ENCODE measurements around the gene UHRF1.
"Not testable (repeated sequence)": the region's sequence is repeated elsewhere in the genome, so short reads cannot be mapped to it uniquely, and the experiment has no call there.

The UHRF1 gene

DNA sequence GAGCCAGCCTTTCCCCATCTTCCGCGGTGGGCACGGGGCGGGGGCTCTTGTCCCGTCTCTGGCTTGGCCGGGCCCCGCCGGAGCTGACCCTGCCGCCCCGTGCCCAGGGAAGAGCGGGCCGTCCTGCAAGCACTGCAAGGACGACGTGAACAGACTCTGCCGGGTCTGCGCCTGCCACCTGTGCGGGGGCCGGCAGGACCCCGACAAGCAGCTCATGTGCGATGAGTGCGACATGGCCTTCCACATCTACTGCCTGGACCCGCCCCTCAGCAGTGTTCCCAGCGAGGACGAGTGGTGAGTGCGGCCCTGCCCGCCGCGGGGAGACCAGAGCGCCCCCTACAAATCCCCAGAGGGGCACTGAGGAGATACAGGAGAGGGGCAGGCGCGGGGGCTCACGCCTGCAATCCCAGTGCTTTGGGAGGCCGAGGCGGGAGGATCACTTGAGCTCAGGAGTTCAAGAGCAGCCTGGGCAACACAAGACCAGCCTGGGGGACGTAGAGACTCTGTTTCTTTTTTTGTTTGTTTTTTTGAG, 32.4 kb downstream of the UHRF1 start:
- H3K27me3 ChIP-seq (ENCODE audit: control insufficient read depth, insufficient read depth, low read length); H3K9ac ChIP-seq (ENCODE audit: low read depth, low read length); H3K4me3 ChIP-seq (ENCODE audit: low read depth, low read length); H3K4me1 ChIP-seq (ENCODE audit: control insufficient read depth, insufficient read depth, low read length); H3K9me3 ChIP-seq (ENCODE audit: control insufficient read depth, insufficient read depth, low read length): not testable (repeated sequence)
- H3K36me3 ChIP-seq (ENCODE audit: control insufficient read depth, insufficient read depth, low read length), result peaks cover 26% of the 10 kb centered on the region

DNA sequence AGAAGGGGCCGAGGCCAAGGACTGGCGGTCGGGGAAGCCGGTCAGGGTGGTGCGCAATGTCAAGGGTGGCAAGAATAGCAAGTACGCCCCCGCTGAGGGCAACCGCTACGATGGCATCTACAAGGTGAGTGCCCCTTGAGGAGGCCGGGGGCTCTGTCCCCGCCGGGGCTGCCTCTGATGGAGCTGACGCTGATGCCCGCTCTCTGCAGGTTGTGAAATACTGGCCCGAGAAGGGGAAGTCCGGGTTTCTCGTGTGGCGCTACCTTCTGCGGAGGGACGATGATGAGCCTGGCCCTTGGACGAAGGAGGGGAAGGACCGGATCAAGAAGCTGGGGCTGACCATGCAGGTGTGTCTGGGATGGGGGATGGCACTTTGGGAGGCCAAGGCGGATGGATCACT, 41.3 kb downstream of the UHRF1 start:
- not testable (repeated sequence) for H3K4me1 ChIP-seq (ENCODE audit: control insufficient read depth, insufficient read depth, low read length); H3K9me3 ChIP-seq (ENCODE audit: control insufficient read depth, insufficient read depth, low read length); H3K27me3 ChIP-seq (ENCODE audit: control insufficient read depth, insufficient read depth, low read length); H3K9ac ChIP-seq (ENCODE audit: low read depth, low read length); H3K4me3 ChIP-seq (ENCODE audit: low read depth, low read length)
- peaks cover 47% of the 10 kb centered on the region for H3K36me3 ChIP-seq (ENCODE audit: control insufficient read depth, insufficient read depth, low read length)

- no peak overlapping the region for H3K9ac ChIP-seq (ENCODE audit: low read depth, low read length)
- peaks cover 45% of the 10 kb centered on the region for H3K36me3 ChIP-seq (ENCODE audit: control insufficient read depth, insufficient read depth, low read length)
- no peaks in the 10 kb centered on the region for H3K27me3 ChIP-seq (ENCODE audit: control insufficient read depth, insufficient read depth, low read length)
- no peaks in the 10 kb centered on the region for H3K9me3 ChIP-seq (ENCODE audit: control insufficient read depth, insufficient read depth, low read length)
- no peaks in the 10 kb centered on the region for H3K4me1 ChIP-seq (ENCODE audit: control insufficient read depth, insufficient read depth, low read length)
- no peak overlapping the region for H3K4me3 ChIP-seq (ENCODE audit: low read depth, low read length)
Measured at GRCh38 chr19:4951656-4952055, 42.4 kb downstream of the UHRF1 start.

DNA sequence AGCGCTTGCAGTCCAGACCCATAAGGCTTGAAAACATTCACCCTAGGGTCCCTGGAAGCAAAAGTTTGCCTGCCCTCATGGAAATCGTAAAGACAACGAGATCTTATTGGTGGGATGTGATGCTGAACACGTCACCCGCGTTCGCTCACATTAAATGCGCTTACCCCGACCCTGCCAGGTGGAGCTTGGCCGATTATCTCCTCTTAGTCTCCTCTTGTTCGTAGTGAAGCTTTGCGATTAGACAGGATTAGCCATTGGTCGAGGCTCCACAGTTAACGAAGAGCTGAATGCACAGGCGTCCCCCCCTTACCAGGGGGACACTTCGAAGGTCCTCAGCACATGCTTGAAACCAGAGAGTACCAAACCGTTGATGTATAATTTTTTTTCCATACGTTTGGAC, 43.6 kb downstream of the UHRF1 start:
- no peaks in the 10 kb centered on the region for H3K4me1 ChIP-seq (ENCODE audit: control insufficient read depth, insufficient read depth, low read length)
- H3K9me3 ChIP-seq (ENCODE audit: control insufficient read depth, insufficient read depth, low read length), result no peaks in the 10 kb centered on the region
- no peak overlapping the region for H3K9ac ChIP-seq (ENCODE audit: low read depth, low read length)
- H3K27me3 ChIP-seq (ENCODE audit: control insufficient read depth, insufficient read depth, low read length), result no peaks in the 10 kb centered on the region
- no peak overlapping the region for H3K4me3 ChIP-seq (ENCODE audit: low read depth, low read length)
- H3K36me3 ChIP-seq (ENCODE audit: control insufficient read depth, insufficient read depth, low read length), result peaks cover 44% of the 10 kb centered on the region

DNA sequence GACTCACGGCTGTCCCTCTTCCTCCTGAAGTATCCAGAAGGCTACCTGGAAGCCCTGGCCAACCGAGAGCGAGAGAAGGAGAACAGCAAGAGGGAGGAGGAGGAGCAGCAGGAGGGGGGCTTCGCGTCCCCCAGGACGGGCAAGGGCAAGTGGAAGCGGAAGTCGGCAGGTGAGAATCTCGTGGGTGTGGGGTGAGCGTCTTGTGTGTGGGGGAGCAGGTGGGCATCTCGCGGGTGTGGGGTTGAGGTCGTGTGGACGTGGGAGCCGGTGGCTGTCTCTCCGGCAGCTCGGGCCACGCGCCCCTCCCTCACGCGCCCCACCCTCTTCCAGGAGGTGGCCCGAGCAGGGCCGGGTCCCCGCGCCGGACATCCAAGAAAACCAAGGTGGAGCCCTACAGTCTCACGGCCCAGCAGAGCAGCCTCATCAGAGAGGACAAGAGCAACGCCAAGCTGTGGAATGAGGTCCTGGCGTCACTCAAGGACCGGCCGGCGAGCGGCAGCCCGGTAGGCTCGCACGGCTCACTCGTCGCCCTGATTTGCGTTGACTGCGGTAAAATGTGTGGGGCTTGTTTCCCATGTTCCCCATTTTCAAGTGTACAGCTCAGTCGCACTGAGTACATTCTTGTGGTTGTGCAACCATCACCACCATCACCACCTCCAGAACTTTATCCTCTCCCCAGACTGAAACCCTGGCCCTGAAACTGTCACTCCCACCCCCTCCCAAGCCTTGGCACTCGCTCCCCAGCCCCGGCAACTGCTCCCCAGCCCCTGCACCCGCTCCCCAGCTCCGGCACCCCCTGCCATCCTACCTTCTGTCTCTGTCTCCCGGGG, 45.2 kb downstream of the UHRF1 start:
- H3K9ac ChIP-seq (ENCODE audit: low read depth, low read length); H3K4me3 ChIP-seq (ENCODE audit: low read depth, low read length); H3K27me3 ChIP-seq (ENCODE audit: control insufficient read depth, insufficient read depth, low read length); H3K4me1 ChIP-seq (ENCODE audit: control insufficient read depth, insufficient read depth, low read length); H3K9me3 ChIP-seq (ENCODE audit: control insufficient read depth, insufficient read depth, low read length): not testable (repeated sequence)
- H3K36me3 ChIP-seq (ENCODE audit: control insufficient read depth, insufficient read depth, low read length), result peaks cover 41% of the 10 kb centered on the region

DNA sequence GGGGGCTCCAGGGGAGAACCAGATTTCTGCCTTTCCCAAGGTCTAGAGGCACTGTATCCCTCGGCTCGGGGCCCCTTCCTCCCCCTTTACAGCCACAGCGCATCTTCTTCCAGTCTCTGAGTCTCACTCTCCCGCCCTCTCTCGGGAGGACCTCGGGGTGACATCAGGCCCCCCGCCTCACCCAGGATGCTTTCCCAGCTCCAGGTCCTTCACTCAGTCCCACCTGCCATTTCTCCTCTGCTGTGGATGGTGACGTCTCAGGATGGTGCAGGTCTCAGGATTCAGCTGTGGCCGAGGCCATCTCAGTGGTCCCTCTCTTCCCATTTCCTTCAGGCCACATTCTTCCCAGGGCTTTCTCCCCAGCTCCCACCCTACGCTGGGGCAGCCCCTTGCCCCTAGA, 46.0 kb downstream of the UHRF1 start:
- Histone ChIP-seq H3K27me3 (ENCODE audit: control insufficient read depth, insufficient read depth, low read length) (no peaks in the 10 kb centered on the region), H3K36me3 (ENCODE audit: control insufficient read depth, insufficient read depth, low read length) (peaks cover 41% of the 10 kb centered on the region), H3K4me1 (ENCODE audit: control insufficient read depth, insufficient read depth, low read length) (no peaks in the 10 kb centered on the region), H3K9me3 (ENCODE audit: control insufficient read depth, insufficient read depth, low read length) (no peaks in the 10 kb centered on the region), H3K9ac (ENCODE audit: low read depth, low read length) (no peak overlapping the region), H3K4me3 (ENCODE audit: low read depth, low read length) (no peak overlapping the region)

DNA sequence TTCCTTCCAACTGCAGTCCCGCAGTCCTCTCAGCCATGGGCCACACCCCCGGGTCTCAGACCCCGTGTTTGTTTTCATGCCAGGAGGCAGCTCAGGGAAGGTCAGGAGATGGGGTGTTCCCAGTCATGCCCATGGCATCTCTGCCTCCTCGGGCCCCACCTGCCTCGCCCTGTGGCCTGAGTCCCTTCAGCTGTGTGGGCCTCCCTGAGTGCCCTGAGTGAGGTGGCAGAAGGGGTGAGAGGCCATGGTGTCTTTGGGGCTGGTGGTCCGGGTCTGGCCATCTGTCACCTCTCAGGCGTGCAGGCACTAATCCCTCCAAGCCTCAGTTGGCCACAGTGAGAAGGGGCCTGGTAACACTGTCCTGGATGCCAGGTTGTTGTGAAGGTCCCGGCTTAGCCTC, 48.7 kb downstream of the UHRF1 start:
- peaks cover 33% of the 10 kb centered on the region for H3K36me3 ChIP-seq (ENCODE audit: control insufficient read depth, insufficient read depth, low read length)
- no peaks in the 10 kb centered on the region for H3K27me3 ChIP-seq (ENCODE audit: control insufficient read depth, insufficient read depth, low read length)
- no peaks in the 10 kb centered on the region for H3K9me3 ChIP-seq (ENCODE audit: control insufficient read depth, insufficient read depth, low read length)
- no peaks in the 10 kb centered on the region for H3K4me1 ChIP-seq (ENCODE audit: control insufficient read depth, insufficient read depth, low read length)
- H3K9ac ChIP-seq (ENCODE audit: low read depth, low read length), result no peak overlapping the region
- H3K4me3 ChIP-seq (ENCODE audit: low read depth, low read length), result no peak overlapping the region

DNA sequence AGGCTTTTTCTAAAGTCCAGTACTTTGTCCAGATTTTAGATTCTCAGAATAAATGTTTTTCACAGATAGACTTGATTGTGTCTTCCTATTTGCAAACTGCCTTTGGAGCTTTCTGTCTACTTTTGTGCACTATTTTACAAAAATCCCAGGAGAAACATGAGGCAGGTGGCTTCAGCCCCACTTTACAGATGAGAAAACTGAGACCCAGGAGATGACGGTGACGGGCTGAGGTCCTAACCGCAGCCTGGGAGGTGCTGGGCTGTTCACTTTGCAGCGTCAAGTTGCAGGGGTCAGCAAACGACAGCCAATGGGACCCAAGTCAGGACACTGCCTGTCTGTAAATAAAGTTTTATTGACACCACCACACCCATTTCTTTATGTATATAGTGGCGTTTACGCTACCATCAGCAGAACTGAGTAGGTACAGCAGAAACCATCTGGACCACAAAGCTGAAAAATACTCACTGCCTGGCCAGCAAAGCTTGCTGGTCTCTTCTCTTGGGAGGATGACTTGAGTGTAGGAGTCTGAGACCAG, 52.9 kb downstream of the UHRF1 start:
- Histone ChIP-seq H3K9me3 (ENCODE audit: control insufficient read depth, insufficient read depth, low read length) (no peaks in the 10 kb centered on the region), H3K36me3 (ENCODE audit: control insufficient read depth, insufficient read depth, low read length) (peaks cover 13% of the 10 kb centered on the region), H3K4me1 (ENCODE audit: control insufficient read depth, insufficient read depth, low read length) (no peaks in the 10 kb centered on the region)

DNA sequence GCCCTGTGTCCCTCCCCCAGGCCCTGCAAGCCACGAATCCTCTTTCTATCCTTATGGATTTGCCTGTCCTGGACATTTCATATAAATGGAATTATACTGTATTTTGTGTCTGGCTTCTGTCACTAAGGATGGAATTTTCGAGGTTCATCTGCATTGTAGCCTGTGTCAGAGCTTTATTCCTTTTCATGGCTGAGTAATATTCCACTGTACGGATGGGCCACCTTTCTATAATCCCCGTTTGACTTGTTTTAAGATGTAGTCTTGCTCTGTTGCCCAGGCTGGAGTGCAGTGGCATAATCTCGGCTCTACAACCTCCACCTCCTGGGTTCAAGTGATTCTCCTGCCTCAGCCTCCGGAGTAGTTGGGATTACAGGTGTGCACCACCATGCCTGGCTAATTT, 55.8 kb downstream of the UHRF1 start:
- Histone ChIP-seq H3K36me3 (ENCODE audit: control insufficient read depth, insufficient read depth, low read length) (peaks cover 6% of the 10 kb centered on the region), H3K27me3 (ENCODE audit: control insufficient read depth, insufficient read depth, low read length) (no peaks in the 10 kb centered on the region)

More for the DNA sequence above, 52.9 kb downstream of the UHRF1 start:
- Histone ChIP-seq H3K4me3 (ENCODE audit: low read depth, low read length) (no peak overlapping the region), H3K27me3 (ENCODE audit: control insufficient read depth, insufficient read depth, low read length) (no peaks in the 10 kb centered on the region), H3K9ac (ENCODE audit: low read depth, low read length) (no peak overlapping the region)

DNA sequence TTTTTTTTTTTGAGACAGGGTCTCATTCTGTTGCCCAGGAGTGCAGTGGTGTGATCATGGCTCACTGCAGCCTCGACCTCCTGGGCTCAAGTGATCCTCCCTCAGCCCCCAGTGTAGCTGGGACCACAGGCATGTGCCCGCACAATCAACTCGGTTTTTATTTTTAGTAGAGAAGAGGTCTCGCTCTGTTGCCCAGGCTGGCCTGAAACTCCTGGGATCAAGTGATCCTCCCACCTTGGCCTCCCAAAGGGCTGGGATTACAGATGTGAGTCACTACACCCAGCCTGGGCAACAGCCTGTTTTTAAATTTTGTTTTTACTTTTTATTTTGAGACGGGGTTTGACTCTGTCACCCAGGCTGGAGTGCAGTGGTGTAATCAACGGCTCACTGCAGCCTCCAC, 57.3 kb downstream of the UHRF1 start:
- Histone ChIP-seq H3K9ac (ENCODE audit: low read depth, low read length) (no peak overlapping the region), H3K4me1 (ENCODE audit: control insufficient read depth, insufficient read depth, low read length) (peaks cover 14% of the 10 kb centered on the region), H3K36me3 (ENCODE audit: control insufficient read depth, insufficient read depth, low read length) (peaks cover 6% of the 10 kb centered on the region), H3K27me3 (ENCODE audit: control insufficient read depth, insufficient read depth, low read length) (peaks cover 2% of the 10 kb centered on the region), H3K4me3 (ENCODE audit: low read depth, low read length) (no peak overlapping the region), H3K9me3 (ENCODE audit: control insufficient read depth, insufficient read depth, low read length) (no peaks in the 10 kb centered on the region)

More for the DNA sequence above, 55.8 kb downstream of the UHRF1 start:
- H3K9ac ChIP-seq (ENCODE audit: low read depth, low read length), result no peak overlapping the region
- H3K4me3 ChIP-seq (ENCODE audit: low read depth, low read length), result no peak overlapping the region
- H3K9me3 ChIP-seq (ENCODE audit: control insufficient read depth, insufficient read depth, low read length), result no peaks in the 10 kb centered on the region
- peaks cover 5% of the 10 kb centered on the region for H3K4me1 ChIP-seq (ENCODE audit: control insufficient read depth, insufficient read depth, low read length)

DNA sequence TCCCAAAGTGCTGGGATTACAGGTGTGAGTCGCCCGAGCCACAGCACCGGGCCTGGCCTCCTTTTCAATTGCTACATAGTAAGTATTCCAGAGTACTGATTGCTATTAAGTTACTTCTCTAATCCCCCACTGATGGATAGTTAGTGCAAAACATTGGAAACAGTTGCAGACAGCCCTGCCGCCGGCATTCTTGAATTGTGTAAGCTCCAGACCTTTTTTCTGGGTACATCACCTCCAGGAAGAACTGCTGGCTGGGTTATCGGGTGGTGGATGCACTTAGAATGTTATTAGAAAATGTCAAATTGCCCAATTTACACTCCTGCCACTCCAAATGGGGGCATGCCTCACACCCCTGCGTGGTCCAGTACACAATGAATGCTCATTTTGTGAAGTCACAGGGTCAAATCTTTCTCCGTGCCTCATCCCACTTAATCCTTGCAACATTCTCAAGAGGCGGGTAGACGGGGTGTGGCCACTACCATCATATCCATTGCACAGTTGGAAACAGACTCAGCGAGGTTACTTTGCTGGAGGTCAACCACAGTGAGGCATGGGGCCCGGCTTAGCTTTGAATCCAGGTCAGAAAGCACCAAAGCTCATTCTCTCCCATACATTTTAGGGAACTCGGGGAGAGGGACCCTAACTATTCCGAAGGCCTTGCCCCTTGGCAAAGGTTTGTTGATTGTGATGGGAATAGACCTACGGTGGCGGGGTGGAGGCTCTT, 58.6 kb downstream of the UHRF1 start:
- Histone ChIP-seq H3K4me3 (ENCODE audit: low read depth, low read length) (peak overlapping the region; percentile 75), H3K9me3 (ENCODE audit: control insufficient read depth, insufficient read depth, low read length) (no peaks in the 10 kb centered on the region), H3K36me3 (ENCODE audit: control insufficient read depth, insufficient read depth, low read length) (no peaks in the 10 kb centered on the region), H3K9ac (ENCODE audit: low read depth, low read length) (peak overlapping the region; percentile 47), H3K27me3 (ENCODE audit: control insufficient read depth, insufficient read depth, low read length) (peaks cover 2% of the 10 kb centered on the region), H3K4me1 (ENCODE audit: control insufficient read depth, insufficient read depth, low read length) (peaks cover 14% of the 10 kb centered on the region)

All from iPS-15b (cell line).